NCI-H1105 treated with DMSO at 0.1 percent for 48 hours (cell line): Measurements from ENCODE around the gene TXLNB.

Experiments
- DNase-seq: peaks from one replicate; lab custom pipeline; 2025; lab: John Stamatoyannopoulos, UW

The TXLNB gene

GRCh38 chr6:139291813-139292619, at the start of gene TXLNB:
TXLNB (minus strand) TSS chr6:139291998; CDS start chr6:139288899, 3,099 bp downstream.
- no peak for DNase-seq

GRCh38 chr6:139341060-139341459, 49.3 kb upstream of the TXLNB start:
- DNase-seq: no peak

GRCh38 chr6:139338795-139339194, 47.0 kb upstream of the TXLNB start:
- DNase-seq: no peak

GRCh38 chr6:139337830-139338229, 46.0 kb upstream of the TXLNB start:
- DNase-seq: no peak

- DNase-seq: no peak
These were observed 45.2 kb upstream of the TXLNB start for GRCh38 chr6:139337001-139337400.

- peak; percentile 90 for DNase-seq
These were observed 44.7 kb upstream of the TXLNB start for GRCh38 chr6:139336488-139336887.

- DNase-seq: no peak
These were observed 43.8 kb upstream of the TXLNB start for GRCh38 chr6:139335447-139336210.

GRCh38 chr6:139334806-139335446, 43.1 kb upstream of the TXLNB start:
- no peak for DNase-seq

- DNase-seq: no peak
These were observed 39.2 kb upstream of the TXLNB start for GRCh38 chr6:139330826-139331500.

- no peak for DNase-seq
These were observed 38.5 kb upstream of the TXLNB start for GRCh38 chr6:139330306-139330705.

- no peak for DNase-seq
These were observed 37.4 kb upstream of the TXLNB start for GRCh38 chr6:139329224-139329623.

- no peak for DNase-seq
These were observed 35.2 kb upstream of the TXLNB start for GRCh38 chr6:139327038-139327437.

- DNase-seq: no peak
These were observed 33.9 kb upstream of the TXLNB start for GRCh38 chr6:139325686-139326085.

- no peak for DNase-seq
These were observed 33.3 kb upstream of the TXLNB start for GRCh38 chr6:139325125-139325524.

GRCh38 chr6:139324301-139324555, 32.4 kb upstream of the TXLNB start:
- no peak for DNase-seq

- DNase-seq: no peak
These were observed 31.9 kb upstream of the TXLNB start for GRCh38 chr6:139323511-139324300.

GRCh38 chr6:139320081-139320480, 28.3 kb upstream of the TXLNB start:
- no peak for DNase-seq

- no peak for DNase-seq
These were observed 25.0 kb upstream of the TXLNB start for GRCh38 chr6:139316622-139317317.

- DNase-seq: no peak
These were observed 22.2 kb upstream of the TXLNB start for GRCh38 chr6:139313784-139314545.

- DNase-seq: no peak
These were observed 21.4 kb upstream of the TXLNB start for GRCh38 chr6:139313229-139313628.
